Measurements from ENCODE around the gene CASS4.

The CASS4 gene

GRCh38 chr20:56420940-56421688, 9.1 kb downstream of the CASS4 start:
- Histone ChIP-seq H3K27me3 (no peaks in the 10 kb centered on the region), H3K4me3 (ENCODE audit: low read depth in 1 of 2, low read length in 1 of 2) (peak overlapping the region in 1 of 2 experiments; percentile 35), H3K36me3 (peaks cover 27% of the 10 kb centered on the region), H3K9me3 (no peaks in the 10 kb centered on the region), H3K27ac (peak overlapping the region; percentile 97), H3K4me1 (ENCODE audit: control insufficient read depth in 1 of 2, insufficient read depth in 1 of 2, low read depth in 1 of 2, low read length in 1 of 2) (peaks cover 97 to 99% of the 10 kb centered on the region in 2 experiments)
- TF ChIP-seq CTCF (IDR thresholded peaks at IDR 0.05), result no peak

GRCh38 chr20:56422076-56422823, 10.2 kb downstream of the CASS4 start:
- no peak for TF ChIP-seq CTCF (IDR thresholded peaks at IDR 0.05)
- no peaks in the 10 kb centered on the region for H3K27me3 ChIP-seq
- H3K27ac ChIP-seq, result peak overlapping the region; percentile 97
- no peaks in the 10 kb centered on the region for H3K9me3 ChIP-seq
- peaks cover 18% of the 10 kb centered on the region for H3K36me3 ChIP-seq
- peaks cover 97 to 99% of the 10 kb centered on the region in 2 experiments for H3K4me1 ChIP-seq (ENCODE audit: control insufficient read depth in 1 of 2, insufficient read depth in 1 of 2, low read depth in 1 of 2, low read length in 1 of 2)
- H3K4me3 ChIP-seq (ENCODE audit: low read depth in 1 of 2, low read length in 1 of 2), result peak overlapping the region; percentile 10 to 35

- peaks cover 17% of the 10 kb centered on the region for H3K36me3 ChIP-seq
- no peak for TF ChIP-seq CTCF (IDR thresholded peaks at IDR 0.05)
- peak overlapping the region; percentile 10 to 35 for H3K4me3 ChIP-seq (ENCODE audit: low read depth in 1 of 2, low read length in 1 of 2)
- peak overlapping the region; percentile 97 for H3K27ac ChIP-seq
- H3K4me1 ChIP-seq (ENCODE audit: control insufficient read depth in 1 of 2, insufficient read depth in 1 of 2, low read depth in 1 of 2, low read length in 1 of 2), result peaks cover 97 to 99% of the 10 kb centered on the region in 2 experiments
- no peaks in the 10 kb centered on the region for H3K27me3 ChIP-seq
- H3K9me3 ChIP-seq, result no peaks in the 10 kb centered on the region
These were observed 10.7 kb downstream of the CASS4 start for GRCh38 chr20:56422824-56423189.

DNA sequence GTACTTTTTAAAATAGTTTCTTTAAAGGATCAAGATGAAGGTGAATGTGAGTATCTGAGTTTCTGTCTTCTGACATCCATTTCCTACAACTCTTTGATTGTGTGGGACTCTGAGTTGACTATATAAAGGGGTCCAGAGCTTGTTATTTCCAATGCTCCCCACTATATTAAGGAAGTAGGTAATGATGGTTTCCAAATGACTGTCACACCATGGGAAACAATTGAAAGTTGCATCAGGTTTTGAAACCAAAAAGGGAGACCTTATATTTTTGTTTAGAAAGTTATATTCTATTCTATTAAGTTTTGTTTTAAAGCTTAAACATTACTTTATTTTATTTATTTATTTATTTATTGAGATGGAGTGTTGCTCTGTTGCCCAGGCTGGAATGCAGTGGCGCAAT, 11.2 kb downstream of the CASS4 start:
- no peaks in the 10 kb centered on the region for H3K27me3 ChIP-seq
- H3K4me1 ChIP-seq (ENCODE audit: control insufficient read depth in 1 of 2, insufficient read depth in 1 of 2, low read depth in 1 of 2, low read length in 1 of 2), result peaks cover 97 to 99% of the 10 kb centered on the region in 2 experiments
- peak overlapping the region; percentile 97 for H3K27ac ChIP-seq
- no peaks in the 10 kb centered on the region for H3K9me3 ChIP-seq
- peaks cover 17% of the 10 kb centered on the region for H3K36me3 ChIP-seq
- no peak for TF ChIP-seq CTCF (IDR thresholded peaks at IDR 0.05)
- peak overlapping the region in 1 of 2 experiments; percentile 35 for H3K4me3 ChIP-seq (ENCODE audit: low read depth in 1 of 2, low read length in 1 of 2)

DNA sequence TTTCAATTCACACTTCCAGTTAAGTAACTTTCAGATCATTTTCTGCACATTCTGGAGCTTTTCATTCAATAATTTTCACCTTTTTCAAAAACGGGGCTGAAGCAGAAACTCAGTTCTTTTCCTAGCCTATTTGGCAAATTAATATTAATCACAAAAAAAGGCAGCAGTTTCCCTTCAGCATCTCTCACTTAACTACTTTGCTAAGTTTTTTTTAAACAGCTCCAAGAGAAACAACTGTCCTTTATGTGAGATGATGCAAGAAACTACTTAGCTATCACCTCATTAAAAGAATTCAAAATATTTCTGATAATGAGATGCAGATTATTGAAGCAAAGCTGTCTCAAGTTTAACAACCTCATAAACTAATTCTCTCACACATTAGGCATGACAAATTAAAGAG, 11.8 kb downstream of the CASS4 start:
- peaks cover 97 to 99% of the 10 kb centered on the region in 2 experiments for H3K4me1 ChIP-seq (ENCODE audit: control insufficient read depth in 1 of 2, insufficient read depth in 1 of 2, low read depth in 1 of 2, low read length in 1 of 2)
- TF ChIP-seq CTCF (IDR thresholded peaks at IDR 0.05), result no peak
- no peaks in the 10 kb centered on the region for H3K27me3 ChIP-seq
- peaks cover 17% of the 10 kb centered on the region for H3K36me3 ChIP-seq
- peak overlapping the region; percentile 97 for H3K27ac ChIP-seq
- H3K4me3 ChIP-seq (ENCODE audit: low read depth in 1 of 2, low read length in 1 of 2), result peak overlapping the region in 1 of 2 experiments; percentile 9
- H3K9me3 ChIP-seq, result no peaks in the 10 kb centered on the region
